Measurements from ENCODE around the gene CHMP1B. TPM values are rescaled to one million over a fixed set of nuclear protein-coding genes. Genes with fewer than 3 reads are reported as not detected.

The CHMP1B gene
- total RNA-seq, 1 experiment from 2014 or later: 39.7 TPM

GRCh38 chr18:11844436-11844835 is 6.8 kb upstream of the CHMP1B start:
- DNase-seq (ENCODE audit: unreplicated experiment): no peak
- peaks cover under 1% of the 10 kb centered on the region for H3K4me1 Mint-ChIP-seq (ENCODE audit: insufficient read depth, unreplicated experiment)
- H3K9me3 Mint-ChIP-seq (ENCODE audit: unreplicated experiment): no peaks in the 10 kb centered on the region
- no peaks in the 10 kb centered on the region for H3K36me3 Mint-ChIP-seq (ENCODE audit: insufficient read depth, unreplicated experiment)
- no peak overlapping the region for H3K4me3 Mint-ChIP-seq (ENCODE audit: unreplicated experiment)
- ChIA-PET CTCF (interaction anchor here (0.5 to 1.0 kb wide), 3 partner anchors 16 to 110 kb away, joined by 3 to 4 read pairs (median 4); no protein-coding TSS in a partner anchor), POLR2A (interaction anchor here (0.9 kb wide), 1 partner anchor 14 kb away, joined by 3 read pairs; no protein-coding TSS in a partner anchor)
- intact Hi-C loops (cut with micrococcal nuclease): no loop called here
- no peak overlapping the region for H3K27ac Mint-ChIP-seq (ENCODE audit: low read depth, unreplicated experiment)
- no peaks in the 10 kb centered on the region for H3K27me3 Mint-ChIP-seq (ENCODE audit: insufficient read depth, unreplicated experiment)
- no peak for TF ChIP-seq CTCF (IDR thresholded peaks at IDR 0.05; ENCODE audit: unreplicated experiment)
- no TSS peak for BruUV-seq (replicated peaks)

- Mint-ChIP-seq H3K36me3 (ENCODE audit: insufficient read depth, unreplicated experiment) (peaks cover 3% of the 10 kb centered on the region), H3K4me1 (ENCODE audit: insufficient read depth, unreplicated experiment) (peaks cover 12% of the 10 kb centered on the region), H3K27ac (ENCODE audit: low read depth, unreplicated experiment) (no peak overlapping the region), H3K27me3 (ENCODE audit: insufficient read depth, unreplicated experiment) (no peaks in the 10 kb centered on the region), H3K4me3 (ENCODE audit: unreplicated experiment) (no peak overlapping the region), H3K9me3 (ENCODE audit: unreplicated experiment) (no peaks in the 10 kb centered on the region)
- CTCF ChIA-PET: interaction anchor here (0.6 to 1.9 kb wide), 5 partner anchors 25 to 457 kb away, joined by 3 to 5 read pairs (median 4); no protein-coding TSS in a partner anchor
- TF ChIP-seq CTCF (IDR thresholded peaks at IDR 0.05; ENCODE audit: unreplicated experiment): no peak
- intact Hi-C loops (cut with micrococcal nuclease): no loop called here
- DNase-seq (ENCODE audit: unreplicated experiment): no peak
- no TSS peak for BruUV-seq (replicated peaks)
- POLR2A ChIA-PET: interaction anchor here (0.9 to 1.4 kb wide), 2 partner anchors 13 to 190 kb away, joined by 3 to 5 read pairs; no protein-coding TSS in a partner anchor
These were observed 5.6 kb upstream of the CHMP1B start for GRCh38 chr18:11845654-11846053.

GRCh38 chr18:11847811-11848210 is 3.4 kb upstream of the CHMP1B start:
- no TSS peak for BruUV-seq (replicated peaks)
- ChIA-PET CTCF (interaction anchor here (0.7 to 1.8 kb wide), 2 partner anchors 182 to 192 kb away, joined by 4 to 5 read pairs; no protein-coding TSS in a partner anchor), POLR2A (interaction anchor here (1.1 to 4.1 kb wide), 2 partner anchors 11 to 61 kb away, joined by 3 to 35 read pairs; partner anchors contain the start of gene MPPE1)
- peaks cover 24% of the 10 kb centered on the region for H3K36me3 Mint-ChIP-seq (ENCODE audit: insufficient read depth, unreplicated experiment)
- H3K9me3 Mint-ChIP-seq (ENCODE audit: unreplicated experiment): no peaks in the 10 kb centered on the region
- no peak for DNase-seq (ENCODE audit: unreplicated experiment)
- H3K4me1 Mint-ChIP-seq (ENCODE audit: insufficient read depth, unreplicated experiment): peaks cover 12% of the 10 kb centered on the region
- H3K27ac Mint-ChIP-seq (ENCODE audit: low read depth, unreplicated experiment): no peak overlapping the region
- H3K4me3 Mint-ChIP-seq (ENCODE audit: unreplicated experiment): no peak overlapping the region
- intact Hi-C loops (cut with micrococcal nuclease): no loop called here
- no peak for TF ChIP-seq CTCF (IDR thresholded peaks at IDR 0.05; ENCODE audit: unreplicated experiment)
- H3K27me3 Mint-ChIP-seq (ENCODE audit: insufficient read depth, unreplicated experiment): no peaks in the 10 kb centered on the region

GRCh38 chr18:11849279-11849678 is 1.9 kb upstream of the CHMP1B start:
- BruUV-seq (replicated peaks): no TSS peak
- ChIA-PET POLR2A (interaction anchor here (0.6 to 4.1 kb wide), 7 partner anchors 9 to 260 kb away, joined by 3 to 35 read pairs (median 10); no protein-coding TSS in a partner anchor), CTCF (interaction anchor here (0.6 to 1.5 kb wide), 5 partner anchors 24 to 116 kb away, joined by 3 to 6 read pairs (median 4); no protein-coding TSS in a partner anchor)
- TF ChIP-seq CTCF (IDR thresholded peaks at IDR 0.05; ENCODE audit: unreplicated experiment): no peak
- Mint-ChIP-seq H3K4me3 (ENCODE audit: unreplicated experiment) (peak overlapping the region; percentile 96), H3K27ac (ENCODE audit: low read depth, unreplicated experiment) (peak overlapping the region; percentile 99), H3K9me3 (ENCODE audit: unreplicated experiment) (no peaks in the 10 kb centered on the region), H3K36me3 (ENCODE audit: insufficient read depth, unreplicated experiment) (peaks cover 39% of the 10 kb centered on the region), H3K4me1 (ENCODE audit: insufficient read depth, unreplicated experiment) (peaks cover 12% of the 10 kb centered on the region), H3K27me3 (ENCODE audit: insufficient read depth, unreplicated experiment) (no peaks in the 10 kb centered on the region)
- intact Hi-C loops (cut with micrococcal nuclease): no loop called here
- no peak for DNase-seq (ENCODE audit: unreplicated experiment)

All from MCF 10A (cell line).